NCI-H748 (cell line): ENCODE data around the gene MRPS15.
A peak's percentile ranks its signal among the peaks of the same experiment; 100 is the strongest.
"Not testable (repeated sequence)": the region's sequence is repeated elsewhere in the genome, so short reads cannot be mapped to it uniquely, and the experiment has no call there.

Experiments used
- DNase-seq: peaks from one replicate; lab custom pipeline; 2025; ENCODE audit not compliant: unreplicated experiment; lab: John Stamatoyannopoulos, UW

Gene MRPS15

GRCh38 chr1:36463803-36464604 lies at the start of gene MRPS15:
MRPS15 (minus strand) TSS chr1:36464384; CDS start chr1:36464275, 109 bp downstream.
- DNase-seq, result peak; percentile 90

GRCh38 chr1:36512842-36513241 lies 48.7 kb upstream of the MRPS15 start:
- no peak for DNase-seq

GRCh38 chr1:36511804-36512798 lies 47.9 kb upstream of the MRPS15 start:
- no peak for DNase-seq

GRCh38 chr1:36511220-36511619 lies 47.0 kb upstream of the MRPS15 start:
- DNase-seq, result not testable (repeated sequence)

GRCh38 chr1:36510418-36510817 lies 46.2 kb upstream of the MRPS15 start:
- DNase-seq, result no peak

- DNase-seq, result no peak
Observed at GRCh38 chr1:36508257-36508656, 44.1 kb upstream of the MRPS15 start.

- no peak for DNase-seq
Observed at GRCh38 chr1:36506276-36506920, 42.2 kb upstream of the MRPS15 start.

GRCh38 chr1:36503733-36504132 lies 39.5 kb upstream of the MRPS15 start:
- no peak for DNase-seq

- no peak for DNase-seq
Observed at GRCh38 chr1:36503159-36503558, 39.0 kb upstream of the MRPS15 start.

GRCh38 chr1:36502616-36503015 lies 38.4 kb upstream of the MRPS15 start:
- no peak for DNase-seq

GRCh38 chr1:36501911-36502310 lies 37.7 kb upstream of the MRPS15 start:
- DNase-seq, result not testable (repeated sequence)

GRCh38 chr1:36497207-36497606 lies 33.0 kb upstream of the MRPS15 start:
- DNase-seq, result no peak

- DNase-seq, result no peak
Observed at GRCh38 chr1:36494971-36495370, 30.8 kb upstream of the MRPS15 start.

GRCh38 chr1:36493524-36493923 lies 29.3 kb upstream of the MRPS15 start:
- no peak for DNase-seq

- DNase-seq, result no peak
Observed at GRCh38 chr1:36492491-36492890, 28.3 kb upstream of the MRPS15 start.

- not testable (repeated sequence) for DNase-seq
Observed at GRCh38 chr1:36489258-36490051, 25.3 kb upstream of the MRPS15 start.

GRCh38 chr1:36487906-36488305 lies 23.7 kb upstream of the MRPS15 start:
- no peak for DNase-seq

- not testable (repeated sequence) for DNase-seq
Observed at GRCh38 chr1:36487336-36487725, 23.1 kb upstream of the MRPS15 start.

GRCh38 chr1:36486439-36487335 lies 22.5 kb upstream of the MRPS15 start:
- DNase-seq, result peak; percentile 77

- DNase-seq, result no peak
Observed at GRCh38 chr1:36486093-36486438, 21.9 kb upstream of the MRPS15 start.
